Kidney (tissue), 14 donors: ENCODE results near the gene ALDH16A1. TPM values are rescaled to one million over a fixed set of nuclear protein-coding genes. Genes with fewer than 3 reads are reported as not detected.
A peak's percentile ranks its signal among the peaks of the same experiment; 100 is the strongest.

Experiments used
- DNase-seq, 5 donors: peaks; one replicate each; pipeline ENCODE4 v3.0.0-alpha.2; 2013 to 2020
- FAIRE-seq: peaks from 2 replicates; lab custom pipeline; 2012; peaks lifted over from hg19 to GRCh38; lab: Jason Lieb, UNC
- H3K27ac ChIP-seq, 2 donors: one replicate each; pipeline ENCODE4 v1.7.0; 2013; ENCODE audit warnings: low read depth in 2 of 2, low read length in 2 of 2, inconsistent platforms in 1 of 2
- H3K27me3 ChIP-seq: one replicate; pipeline ENCODE4 v1.7.1; 2013; ENCODE audit warnings: low read length, inconsistent platforms; ENCODE audit not compliant: control insufficient read depth, insufficient read depth
- H3K36me3 ChIP-seq, 3 donors: one replicate each; pipeline versions ENCODE4 v1.7.0 to v1.7.1; 2013; ENCODE audit warnings: low read length in 3 of 3, control low read depth in 1 of 3, inconsistent platforms in 1 of 3; ENCODE audit not compliant: insufficient read depth in 3 of 3, control insufficient read depth in 2 of 3
- H3K4me1 ChIP-seq, 3 donors: one replicate each; pipeline versions ENCODE4 v1.7.0 to v1.7.1; 2013; ENCODE audit warnings: low read length in 3 of 3, inconsistent platforms in 1 of 3, low read depth in 1 of 3; ENCODE audit not compliant: control insufficient read depth in 2 of 3, insufficient read depth in 2 of 3
- H3K4me3 ChIP-seq, 3 donors: one replicate each; pipeline versions ENCODE4 v1.7.0 to v1.8.1; 2013; ENCODE audit warnings: low read length in 3 of 3, control low read depth in 1 of 3, inconsistent platforms in 1 of 3
- H3K9ac ChIP-seq, 3 donors: one replicate each; pipeline versions ENCODE4 v1.7.0 to v1.7.1; 2013; ENCODE audit warnings: low read length in 3 of 3, control low read depth in 1 of 3, inconsistent platforms in 1 of 3
- H3K9me3 ChIP-seq, 3 donors: one replicate each; pipeline versions ENCODE4 v1.7.0 to v1.7.1; 2013; ENCODE audit warnings: low read length in 3 of 3, control low read depth in 1 of 3, inconsistent platforms in 1 of 3; ENCODE audit not compliant: control insufficient read depth in 2 of 3, insufficient read depth in 1 of 3
- intact Hi-C: fragments of 100-400 bp; cut with DNase I; formaldehyde crosslinking; loops from one replicate; pipeline ENCODE4 v1.11.1; 2022
- polyA plus RNA-seq: library from polyadenylated mRNA; stranded (reverse); fragments of 350-450 nt; fragmentation: Illumina TruSeq; extraction: RNeasy Lipid Tissue Mini Kit (QIAGEN cat#74804); gene quantifications from one replicate; pipeline ENCODE4 v1.2.3, GENCODE V29; 2014; ENCODE audit warnings: low read depth, low replicate concordance; ENCODE audit not compliant: insufficient read depth
- total RNA-seq: library from RNA; stranded (reverse); fragmentation: NEBNext Ultra II Directional; extraction: Animal tissue kit (Norgen Biotek cat#: 25700); gene quantifications from one replicate; pipeline ENCODE4 v1.2.1, GENCODE V29; 2021
- TF ChIP-seq, protein P1 (sequence below): IDR thresholded peaks from 3 replicates; pipeline ENCODE4 v1.5.1; 2012; ENCODE audit warnings: mild to moderate bottlenecking, moderate library complexity, borderline replicate concordance; ENCODE audit not compliant: insufficient read depth; ENCODE audit errors: extremely low read depth
- donor health status: control.
- donor health status: control.
- donor health status: control.
- donor health status: control.
- donor health status: control.
- donor health status: DM: yes; HTN: yes; CAD: no.
- donor health status: Normal renal cell carcinoma (clear cell type).

Gene ALDH16A1
- total and polyA plus RNA-seq, 2 donors from 2014 or later, result 26.8 to 31.8 TPM

DNA sequence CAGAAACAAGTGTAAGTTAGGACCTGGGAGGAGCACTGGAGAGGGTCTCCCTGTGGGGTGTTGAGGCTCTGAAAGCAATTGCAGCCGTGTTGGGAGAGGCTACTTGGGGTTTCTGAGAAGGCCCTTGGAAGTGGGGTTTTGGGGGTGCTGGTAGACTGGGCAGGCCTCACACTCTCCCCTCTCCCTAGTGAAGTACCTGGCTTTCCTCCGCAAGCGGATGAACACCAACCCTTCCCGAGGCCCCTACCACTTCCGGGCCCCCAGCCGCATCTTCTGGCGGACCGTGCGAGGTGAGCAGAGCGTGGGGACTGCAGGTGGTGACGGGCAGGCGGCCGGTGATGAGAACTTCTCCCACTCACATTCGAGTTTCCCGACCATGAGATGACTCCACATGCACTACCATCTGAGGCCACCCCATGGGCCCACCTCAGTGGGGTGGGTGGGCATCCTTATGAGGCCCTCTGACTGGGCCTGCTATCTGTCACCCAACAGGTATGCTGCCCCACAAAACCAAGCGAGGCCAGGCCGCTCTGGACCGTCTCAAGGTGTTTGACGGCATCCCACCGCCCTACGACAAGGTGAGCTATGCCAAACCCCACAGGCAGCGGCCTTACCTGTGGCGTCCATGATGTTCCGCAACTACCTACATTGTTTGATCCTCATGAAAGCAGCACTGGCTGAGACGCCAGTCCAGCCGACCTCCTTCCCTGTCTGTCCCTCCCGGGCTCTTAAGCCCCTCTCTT is 37.4 kb downstream of the ALDH16A1 start:
- Histone ChIP-seq H3K9me3 (no peaks in the 10 kb centered on the region), H3K9ac (no peak overlapping the region), H3K36me3 (peaks cover 12 to 34% (median 33%) of the 10 kb centered on the region in 3 donors), H3K4me1 (peaks cover 0 to 21% (median 10%) of the 10 kb centered on the region in 3 donors), H3K27ac (no peak overlapping the region), H3K27me3 (no peaks in the 10 kb centered on the region), H3K4me3 (peak overlapping the region in 1 of 3 donors; percentile 99)
- FAIRE-seq, result no peak
- DNase-seq, result no peak
- intact Hi-C loops, result no loop called here
- TF ChIP-seq, protein P1, sequence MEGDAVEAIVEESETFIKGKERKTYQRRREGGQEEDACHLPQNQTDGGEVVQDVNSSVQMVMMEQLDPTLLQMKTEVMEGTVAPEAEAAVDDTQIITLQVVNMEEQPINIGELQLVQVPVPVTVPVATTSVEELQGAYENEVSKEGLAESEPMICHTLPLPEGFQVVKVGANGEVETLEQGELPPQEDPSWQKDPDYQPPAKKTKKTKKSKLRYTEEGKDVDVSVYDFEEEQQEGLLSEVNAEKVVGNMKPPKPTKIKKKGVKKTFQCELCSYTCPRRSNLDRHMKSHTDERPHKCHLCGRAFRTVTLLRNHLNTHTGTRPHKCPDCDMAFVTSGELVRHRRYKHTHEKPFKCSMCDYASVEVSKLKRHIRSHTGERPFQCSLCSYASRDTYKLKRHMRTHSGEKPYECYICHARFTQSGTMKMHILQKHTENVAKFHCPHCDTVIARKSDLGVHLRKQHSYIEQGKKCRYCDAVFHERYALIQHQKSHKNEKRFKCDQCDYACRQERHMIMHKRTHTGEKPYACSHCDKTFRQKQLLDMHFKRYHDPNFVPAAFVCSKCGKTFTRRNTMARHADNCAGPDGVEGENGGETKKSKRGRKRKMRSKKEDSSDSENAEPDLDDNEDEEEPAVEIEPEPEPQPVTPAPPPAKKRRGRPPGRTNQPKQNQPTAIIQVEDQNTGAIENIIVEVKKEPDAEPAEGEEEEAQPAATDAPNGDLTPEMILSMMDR, result no peak

DNA sequence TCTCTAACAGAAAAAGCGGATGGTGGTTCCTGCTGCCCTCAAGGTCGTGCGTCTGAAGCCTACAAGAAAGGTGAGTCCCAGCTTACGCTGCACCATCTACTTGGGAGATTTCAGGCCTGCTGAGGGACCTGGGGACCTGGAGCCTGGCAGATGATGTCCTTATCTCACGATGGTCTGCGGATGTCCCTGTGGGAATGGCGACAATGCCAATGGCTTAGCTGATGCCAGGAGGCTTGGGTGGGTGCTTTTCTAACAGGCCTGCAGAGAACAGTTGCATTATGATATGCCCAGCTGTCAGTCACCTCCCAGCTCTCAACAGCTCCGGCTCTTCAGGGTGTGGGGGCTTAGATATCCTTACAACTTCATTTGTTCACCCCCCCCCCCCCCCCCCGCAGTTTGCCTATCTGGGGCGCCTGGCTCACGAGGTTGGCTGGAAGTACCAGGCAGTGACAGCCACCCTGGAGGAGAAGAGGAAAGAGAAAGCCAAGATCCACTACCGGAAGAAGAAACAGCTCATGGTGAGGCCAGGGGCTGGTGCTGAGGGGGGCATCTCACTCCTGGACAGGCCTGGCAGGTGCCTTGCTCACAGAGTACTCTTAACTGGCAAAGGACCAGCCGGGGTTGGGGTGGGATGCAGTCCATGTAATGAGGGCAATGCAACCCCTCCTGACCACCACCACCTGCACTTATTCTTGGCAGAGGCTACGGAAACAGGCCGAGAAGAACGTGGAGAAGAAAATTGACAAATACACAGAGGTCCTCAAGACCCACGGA is 38.2 kb downstream of the ALDH16A1 start:
- no peak for FAIRE-seq
- TF ChIP-seq, protein P1, result no peak

DNA sequence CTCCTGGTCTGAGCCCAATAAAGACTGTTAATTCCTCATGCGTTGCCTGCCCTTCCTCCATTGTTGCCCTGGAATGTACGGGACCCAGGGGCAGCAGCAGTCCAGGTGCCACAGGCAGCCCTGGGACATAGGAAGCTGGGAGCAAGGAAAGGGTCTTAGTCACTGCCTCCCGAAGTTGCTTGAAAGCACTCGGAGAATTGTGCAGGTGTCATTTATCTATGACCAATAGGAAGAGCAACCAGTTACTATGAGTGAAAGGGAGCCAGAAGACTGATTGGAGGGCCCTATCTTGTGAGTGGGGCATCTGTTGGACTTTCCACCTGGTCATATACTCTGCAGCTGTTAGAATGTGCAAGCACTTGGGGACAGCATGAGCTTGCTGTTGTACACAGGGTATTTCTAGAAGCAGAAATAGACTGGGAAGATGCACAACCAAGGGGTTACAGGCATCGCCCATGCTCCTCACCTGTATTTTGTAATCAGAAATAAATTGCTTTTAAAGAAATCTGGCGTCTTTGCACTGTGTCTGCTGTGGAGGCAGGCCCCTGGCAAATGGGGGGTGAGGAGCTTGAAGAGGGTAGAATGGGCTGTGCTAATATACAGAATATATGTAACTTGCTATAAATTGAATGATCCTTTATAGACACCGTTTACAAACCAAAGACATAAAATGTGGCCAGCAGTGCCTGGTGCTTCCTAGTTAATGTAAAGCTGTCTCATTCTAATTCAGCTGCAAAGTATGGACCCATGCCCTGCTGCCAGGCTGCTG is 39.0 kb downstream of the ALDH16A1 start:
- Histone ChIP-seq H3K27ac (no peak overlapping the region), H3K36me3 (peaks cover 12 to 34% (median 33%) of the 10 kb centered on the region in 3 donors), H3K9ac (no peak overlapping the region), H3K27me3 (no peaks in the 10 kb centered on the region), H3K9me3 (no peaks in the 10 kb centered on the region), H3K4me1 (peaks cover 0 to 21% (median 10%) of the 10 kb centered on the region in 3 donors), H3K4me3 (no peak overlapping the region)
- TF ChIP-seq, protein P1, result no peak
- intact Hi-C loops, result no loop called here
- no peak for FAIRE-seq
- DNase-seq, result no peak

More for the DNA sequence above, 38.2 kb downstream of the ALDH16A1 start:
- no peak overlapping the region for H3K27ac ChIP-seq
- intact Hi-C loops, result no loop called here
- H3K9me3 ChIP-seq, result no peaks in the 10 kb centered on the region
- H3K36me3 ChIP-seq, result peaks cover 12 to 34% (median 33%) of the 10 kb centered on the region in 3 donors
- no peak overlapping the region for H3K9ac ChIP-seq
- peaks cover 0 to 21% (median 10%) of the 10 kb centered on the region in 3 donors for H3K4me1 ChIP-seq
- DNase-seq, result no peak
- no peak overlapping the region for H3K4me3 ChIP-seq
- no peaks in the 10 kb centered on the region for H3K27me3 ChIP-seq
